IPS-11a (cell line): ENCODE data around the gene SLC6A4.

ENCODE experiments used
- H3K4me3 ChIP-seq: one replicate; pipeline ENCODE4 v1.5.1; 2013; ENCODE audit warnings: low read depth, low read length, control low read depth

The SLC6A4 gene

GRCh38 chr17:30235386-30236296 lies at the start of gene SLC6A4:
TSS of gene SLC6A4 (minus strand) at chr17:30235697. CDS start at chr17:30221958, 13,739 bp downstream.
- peak within 1 kb of the TSS; percentile 37 for H3K4me3 ChIP-seq

- no peak overlapping the region for H3K4me3 ChIP-seq
These were observed 43.7 kb upstream of the SLC6A4 start for GRCh38 chr17:30279156-30279555.

GRCh38 chr17:30278032-30278431 lies 42.5 kb upstream of the SLC6A4 start:
- no peak overlapping the region for H3K4me3 ChIP-seq

GRCh38 chr17:30275911-30276310 lies 40.4 kb upstream of the SLC6A4 start:
- no peak overlapping the region for H3K4me3 ChIP-seq

- no peak overlapping the region for H3K4me3 ChIP-seq
These were observed 39.4 kb upstream of the SLC6A4 start for GRCh38 chr17:30274887-30275286.

GRCh38 chr17:30273373-30273772 lies 37.9 kb upstream of the SLC6A4 start:
- H3K4me3 ChIP-seq: no peak overlapping the region

GRCh38 chr17:30271102-30271501 lies 35.6 kb upstream of the SLC6A4 start:
- H3K4me3 ChIP-seq: no peak overlapping the region

GRCh38 chr17:30267625-30268024 lies 32.1 kb upstream of the SLC6A4 start:
- H3K4me3 ChIP-seq: no peak overlapping the region

- H3K4me3 ChIP-seq: no peak overlapping the region
These were observed 28.2 kb upstream of the SLC6A4 start for GRCh38 chr17:30263552-30264333.

GRCh38 chr17:30256756-30257506 lies 21.4 kb upstream of the SLC6A4 start:
- H3K4me3 ChIP-seq: no peak overlapping the region

GRCh38 chr17:30254150-30254549 lies 18.7 kb upstream of the SLC6A4 start:
- no peak overlapping the region for H3K4me3 ChIP-seq

GRCh38 chr17:30253312-30253711 lies 17.8 kb upstream of the SLC6A4 start:
- no peak overlapping the region for H3K4me3 ChIP-seq

GRCh38 chr17:30251931-30252330 lies 16.4 kb upstream of the SLC6A4 start:
- H3K4me3 ChIP-seq: no peak overlapping the region

GRCh38 chr17:30249460-30249859 lies 14.0 kb upstream of the SLC6A4 start:
- H3K4me3 ChIP-seq: no peak overlapping the region

- H3K4me3 ChIP-seq: no peak overlapping the region
These were observed 13.3 kb upstream of the SLC6A4 start for GRCh38 chr17:30248786-30249185.

GRCh38 chr17:30246460-30246859 lies 11.0 kb upstream of the SLC6A4 start:
- no peak overlapping the region for H3K4me3 ChIP-seq

- no peak overlapping the region for H3K4me3 ChIP-seq
These were observed 9.4 kb upstream of the SLC6A4 start for GRCh38 chr17:30244853-30245385.

- no peak overlapping the region for H3K4me3 ChIP-seq
These were observed 8.1 kb upstream of the SLC6A4 start for GRCh38 chr17:30243568-30243967.

- no peak overlapping the region for H3K4me3 ChIP-seq
These were observed 7.5 kb upstream of the SLC6A4 start for GRCh38 chr17:30243002-30243401.

- no peak overlapping the region for H3K4me3 ChIP-seq
These were observed 5.6 kb upstream of the SLC6A4 start for GRCh38 chr17:30241051-30241450.

GRCh38 chr17:30240177-30240576 lies 4.7 kb upstream of the SLC6A4 start:
- H3K4me3 ChIP-seq: no peak overlapping the region
